ENCODE measurements around the gene TYMP.
A peak's percentile ranks its signal among the peaks of the same experiment; 100 is the strongest.

The TYMP gene, protein sequence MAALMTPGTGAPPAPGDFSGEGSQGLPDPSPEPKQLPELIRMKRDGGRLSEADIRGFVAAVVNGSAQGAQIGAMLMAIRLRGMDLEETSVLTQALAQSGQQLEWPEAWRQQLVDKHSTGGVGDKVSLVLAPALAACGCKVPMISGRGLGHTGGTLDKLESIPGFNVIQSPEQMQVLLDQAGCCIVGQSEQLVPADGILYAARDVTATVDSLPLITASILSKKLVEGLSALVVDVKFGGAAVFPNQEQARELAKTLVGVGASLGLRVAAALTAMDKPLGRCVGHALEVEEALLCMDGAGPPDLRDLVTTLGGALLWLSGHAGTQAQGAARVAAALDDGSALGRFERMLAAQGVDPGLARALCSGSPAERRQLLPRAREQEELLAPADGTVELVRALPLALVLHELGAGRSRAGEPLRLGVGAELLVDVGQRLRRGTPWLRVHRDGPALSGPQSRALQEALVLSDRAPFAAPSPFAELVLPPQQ

DNA sequence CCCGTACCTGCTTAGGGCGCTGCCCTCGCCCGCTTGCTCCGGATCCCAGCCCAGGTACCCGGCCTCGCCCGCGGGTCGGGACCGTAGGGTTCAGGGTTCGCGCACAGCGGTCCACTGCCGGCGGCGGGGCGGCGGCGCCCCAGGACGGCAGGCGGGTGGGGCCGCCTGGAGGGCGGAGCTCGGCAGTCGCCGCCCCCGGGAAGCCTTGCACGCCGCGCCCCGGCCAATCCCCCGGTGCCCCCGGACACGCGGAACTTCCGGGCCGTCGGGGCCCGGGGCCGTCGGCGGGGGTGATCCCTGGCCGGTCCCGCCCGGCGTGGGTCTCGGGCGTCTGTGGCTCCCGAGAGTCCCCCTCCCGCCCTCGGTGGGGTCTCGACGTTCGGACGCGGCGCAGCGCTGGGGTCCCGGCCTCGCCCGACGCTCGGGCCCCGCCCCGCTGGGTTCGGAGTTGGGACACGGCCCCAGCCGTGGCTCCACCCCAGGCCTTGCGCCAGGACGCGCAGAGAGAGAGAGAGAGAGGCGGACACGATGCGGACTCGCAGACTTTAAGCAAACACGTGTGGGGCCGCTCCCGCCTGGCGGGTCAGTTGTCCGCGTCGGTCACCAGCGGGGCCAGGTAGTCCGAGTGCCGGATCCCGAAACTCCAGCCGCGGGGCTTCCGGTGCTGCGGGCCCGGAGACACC is at the start of gene TYMP:
Gene TYMP (minus strand): TSS at position 116 of the 683 bp plus-strand sequence. CDS start 303 bp downstream, outside the sequence.
- DNase-seq, result peak; percentile 25

DNA sequence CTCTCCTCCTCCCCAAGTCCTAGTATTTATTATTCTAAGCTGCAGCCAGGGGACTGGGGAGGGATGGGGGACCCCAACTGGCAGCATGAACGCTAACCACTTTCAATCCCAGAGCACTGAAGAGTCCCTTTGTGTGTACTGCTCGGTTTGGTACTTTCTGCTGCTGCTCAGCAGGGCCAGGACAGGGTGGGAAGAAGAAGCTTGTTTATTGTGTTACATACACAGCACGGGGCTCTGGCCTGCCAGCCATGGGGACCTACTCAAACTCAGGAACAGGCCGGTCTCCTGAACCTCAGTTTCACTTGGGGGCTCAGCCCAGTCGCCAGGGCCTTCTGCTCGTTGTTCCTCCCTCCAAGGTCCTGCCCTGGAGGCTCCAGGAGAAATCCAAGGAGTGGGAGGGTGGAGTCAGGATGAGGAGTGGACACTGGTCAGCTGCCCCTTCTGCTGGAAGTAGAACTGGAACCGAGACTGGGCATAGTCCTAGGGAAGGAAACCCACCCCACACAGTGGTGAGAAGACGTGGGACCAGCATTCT is 49.0 kb upstream of the TYMP start:
- DNase-seq, result no peak

DNA sequence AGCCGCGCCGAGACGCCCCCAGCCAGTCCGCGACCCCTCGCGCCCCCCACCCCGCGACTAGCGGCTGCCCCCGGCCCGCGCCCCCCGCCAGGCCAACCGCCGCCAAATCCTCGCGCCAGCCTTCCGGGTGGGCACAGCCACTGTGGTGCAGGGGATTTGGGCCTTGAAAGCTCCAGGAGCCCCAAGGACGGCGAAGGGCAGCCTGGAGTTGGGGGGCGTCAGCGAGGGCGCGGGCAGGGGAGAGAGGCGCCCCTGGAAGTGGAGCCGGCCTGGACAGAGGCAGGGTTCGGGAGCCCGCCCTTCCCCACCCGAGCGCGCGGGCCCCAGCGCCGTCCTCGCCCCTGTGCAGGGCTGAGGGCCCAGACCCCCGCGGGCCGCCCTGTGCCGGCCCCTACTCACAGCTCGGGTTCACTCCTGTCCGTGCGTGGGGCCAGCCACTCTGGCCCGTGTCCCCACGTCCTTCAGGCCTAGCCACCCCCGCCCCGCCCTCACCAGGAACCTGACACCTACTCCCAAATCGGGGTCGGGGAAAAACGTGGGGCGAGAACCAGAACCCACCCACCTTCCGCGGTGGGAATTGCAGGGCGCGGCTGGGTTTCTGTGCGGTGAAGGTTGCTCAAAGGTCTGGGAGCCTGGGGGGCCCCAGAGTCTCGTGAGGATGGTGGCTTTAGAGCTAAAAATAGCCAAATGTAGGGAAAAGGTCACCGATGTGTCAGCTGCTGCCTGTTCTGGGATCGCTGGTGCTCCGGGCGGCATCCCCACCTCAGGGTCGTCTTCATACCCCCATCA is 48.4 kb upstream of the TYMP start, which contains the start of gene CPT1B:
Gene CPT1B (minus strand): TSS at position 441 of the 789 bp plus-strand sequence. CDS start 512 bp downstream, outside the sequence.
- DNase-seq, result no peak

DNA sequence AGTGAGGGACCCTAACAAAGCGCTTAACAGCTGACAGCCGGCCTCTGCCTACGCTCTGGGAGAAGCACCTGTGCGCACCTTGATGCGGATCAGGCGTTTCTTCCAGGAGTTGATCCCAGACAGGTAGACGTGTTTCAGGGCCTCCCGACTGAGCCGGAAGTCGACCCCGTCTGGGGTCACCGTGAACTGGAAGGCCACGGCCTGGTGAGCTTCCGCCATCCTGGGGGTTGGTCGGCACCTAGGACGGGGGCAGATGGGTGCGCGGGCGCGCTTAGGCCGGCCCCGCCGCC is 47.8 kb upstream of the TYMP start:
- no peak for DNase-seq

DNA sequence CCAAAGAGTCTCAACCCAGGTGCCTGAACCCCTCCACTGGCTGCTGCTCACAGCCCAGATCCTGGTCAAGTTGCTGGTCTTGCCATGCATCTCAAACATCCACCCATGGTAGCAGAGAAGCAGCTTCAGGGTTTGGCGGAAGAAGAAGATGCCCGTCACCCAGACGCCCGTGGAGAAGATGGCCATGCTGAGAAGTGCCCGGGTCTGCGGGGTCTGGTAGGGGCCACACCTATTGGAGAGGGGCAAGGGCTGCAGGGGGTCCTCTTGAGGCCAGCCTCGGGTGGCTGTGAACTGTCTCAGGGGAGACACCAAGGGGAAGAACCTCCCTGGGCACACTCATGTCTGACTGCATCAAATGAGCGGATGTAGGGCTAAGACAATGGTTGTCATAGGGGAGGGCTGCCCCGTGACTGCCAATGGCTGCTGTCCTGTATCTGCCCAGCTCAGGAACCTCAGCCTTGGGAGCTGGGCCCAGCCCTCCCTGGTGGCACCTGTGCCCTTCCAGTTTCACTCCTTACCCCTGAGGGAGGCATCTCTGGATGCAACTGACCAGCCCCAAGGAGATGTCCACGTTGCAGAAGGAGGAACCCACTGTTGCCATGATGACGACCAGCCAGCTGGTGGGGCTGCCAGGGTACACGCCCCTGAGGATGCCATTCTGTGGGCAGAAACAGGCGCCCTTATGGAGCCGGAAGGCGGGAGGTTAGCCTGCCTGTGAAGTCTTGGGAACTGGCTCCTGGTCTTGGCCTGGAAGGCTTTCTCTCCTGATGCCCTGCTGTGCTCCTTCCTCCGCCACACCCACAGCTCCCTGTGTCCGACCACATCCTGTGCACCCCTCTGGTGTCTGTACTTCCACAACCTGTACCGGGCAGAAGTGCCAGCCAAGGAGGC is 47.2 kb upstream of the TYMP start:
- no peak for DNase-seq

DNA sequence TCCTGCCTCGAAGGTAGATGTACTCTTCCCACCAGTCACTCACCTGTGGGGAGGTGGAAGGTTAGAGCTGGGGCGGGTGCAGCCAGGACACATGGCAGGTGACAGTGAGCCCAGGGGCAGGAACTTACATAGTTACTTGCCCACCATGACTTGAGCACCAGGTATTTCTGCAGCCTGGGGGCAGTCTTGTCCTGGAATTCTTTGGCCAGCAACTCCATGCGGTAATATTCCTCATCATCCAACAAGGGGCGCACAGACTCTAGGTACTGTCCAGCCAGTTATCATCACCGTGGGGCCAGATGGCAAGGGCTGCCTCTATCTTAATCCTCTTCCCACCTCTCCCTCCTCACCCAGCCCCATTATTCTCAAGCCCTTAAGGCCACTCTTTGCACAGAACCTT is 46.3 kb upstream of the TYMP start:
- peak; percentile 20 for DNase-seq

DNA sequence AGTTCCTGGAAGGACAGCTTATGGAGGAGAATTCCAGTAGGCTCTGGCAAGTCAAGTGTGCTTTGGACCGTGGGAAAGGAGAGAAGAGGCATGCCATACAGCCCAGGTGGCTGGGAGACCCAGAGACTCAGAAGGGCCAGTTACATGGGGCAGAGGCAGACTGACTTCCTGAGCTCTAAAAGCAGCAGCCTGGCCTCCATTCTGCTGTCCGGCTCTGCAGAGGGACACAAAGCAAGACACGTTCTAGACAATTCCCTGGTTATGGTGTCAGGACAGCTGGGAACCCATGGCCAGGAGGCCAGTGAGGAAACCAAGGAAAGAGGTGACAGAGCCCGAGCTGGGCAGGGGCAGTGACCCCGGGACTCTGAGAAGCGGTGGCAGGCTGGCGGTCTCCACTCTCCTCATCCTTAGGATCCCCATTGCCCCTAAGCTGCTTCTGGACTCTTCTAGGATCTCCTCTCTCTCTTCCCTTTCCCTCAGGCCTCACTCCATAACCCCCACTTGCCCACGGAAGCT is 45.7 kb upstream of the TYMP start:
- no peak for DNase-seq

DNA sequence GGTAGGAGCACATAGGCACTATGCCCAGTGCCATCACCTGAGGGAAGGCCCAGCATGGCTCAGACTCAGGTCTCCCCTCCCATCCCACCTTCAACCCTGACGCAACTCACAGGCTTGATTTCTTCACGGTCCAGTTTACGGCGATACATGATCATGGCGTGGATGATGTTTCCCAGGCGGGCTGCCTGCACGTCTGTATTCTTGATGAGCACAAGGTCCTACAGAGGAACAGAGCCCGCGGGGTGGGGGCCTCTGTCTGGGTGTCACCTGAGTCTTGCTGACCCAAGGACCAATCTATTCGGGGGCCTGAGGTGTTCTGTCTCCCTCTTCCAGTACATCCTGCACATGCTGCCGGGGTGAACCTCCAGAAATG is 44.6 kb upstream of the TYMP start:
- no peak for DNase-seq

DNA sequence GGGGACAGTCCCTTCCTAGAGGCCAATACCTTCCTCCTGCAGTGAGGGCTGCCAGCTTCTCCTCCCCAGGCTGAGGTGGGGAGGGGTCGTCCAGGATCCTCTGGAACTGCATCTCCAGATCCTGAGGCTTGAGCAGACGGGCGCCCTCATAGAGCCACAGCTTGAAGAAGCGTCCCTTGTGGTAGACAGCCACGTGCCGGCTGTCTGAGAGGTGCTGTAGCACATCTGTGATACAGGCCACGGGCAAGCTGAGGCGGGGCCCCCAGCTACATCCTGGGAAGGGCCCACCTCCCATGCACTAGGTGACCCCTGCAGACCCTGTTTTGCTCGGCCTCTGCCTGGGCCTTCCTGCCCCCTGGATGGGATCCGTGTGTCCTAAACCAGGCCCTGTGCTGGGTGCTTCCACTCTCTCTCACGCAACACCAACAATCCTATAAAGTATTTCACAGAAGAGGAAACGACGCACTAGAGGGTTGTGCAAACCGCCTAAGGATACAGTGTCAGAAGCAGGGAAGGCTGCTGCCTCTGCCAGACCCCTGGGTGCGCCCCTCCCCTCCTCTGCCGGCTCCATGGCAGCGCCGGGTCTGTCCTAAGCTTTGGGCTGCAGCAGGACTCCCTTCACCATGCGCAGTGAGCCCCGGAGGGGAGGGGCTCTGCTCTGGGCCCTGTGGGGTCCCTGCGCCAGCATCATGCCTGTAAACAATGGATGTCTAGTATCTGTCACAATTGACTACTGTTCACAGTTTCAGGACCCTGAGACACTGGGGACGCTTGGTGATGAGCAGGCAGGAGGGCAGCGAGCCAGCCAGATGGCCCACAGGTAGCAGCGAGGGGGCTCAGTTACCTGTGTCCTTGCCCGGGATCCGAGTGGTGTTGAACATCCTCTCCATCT is 43.9 kb upstream of the TYMP start:
- no peak for DNase-seq

DNA sequence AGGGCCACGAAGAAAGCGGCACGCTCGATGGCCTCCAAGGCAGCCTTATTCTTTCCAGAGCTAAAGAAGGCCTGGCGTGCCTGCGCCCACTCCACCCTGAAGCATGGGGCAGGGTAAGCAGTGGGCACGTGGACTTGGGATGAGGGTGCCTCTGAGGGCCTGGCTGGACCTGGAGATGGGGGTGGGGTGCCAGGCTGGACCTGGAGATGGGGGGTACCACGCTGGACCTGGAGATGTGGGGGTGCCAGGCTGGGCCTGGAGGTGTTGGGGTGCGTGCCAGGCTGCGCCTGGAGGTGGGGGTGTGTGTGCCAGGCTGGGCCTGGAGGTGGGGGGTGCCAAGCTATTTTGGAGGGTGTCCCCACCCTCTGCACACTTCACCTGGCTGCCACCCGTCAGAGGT is 43.2 kb upstream of the TYMP start:
- DNase-seq, result no peak

DNA sequence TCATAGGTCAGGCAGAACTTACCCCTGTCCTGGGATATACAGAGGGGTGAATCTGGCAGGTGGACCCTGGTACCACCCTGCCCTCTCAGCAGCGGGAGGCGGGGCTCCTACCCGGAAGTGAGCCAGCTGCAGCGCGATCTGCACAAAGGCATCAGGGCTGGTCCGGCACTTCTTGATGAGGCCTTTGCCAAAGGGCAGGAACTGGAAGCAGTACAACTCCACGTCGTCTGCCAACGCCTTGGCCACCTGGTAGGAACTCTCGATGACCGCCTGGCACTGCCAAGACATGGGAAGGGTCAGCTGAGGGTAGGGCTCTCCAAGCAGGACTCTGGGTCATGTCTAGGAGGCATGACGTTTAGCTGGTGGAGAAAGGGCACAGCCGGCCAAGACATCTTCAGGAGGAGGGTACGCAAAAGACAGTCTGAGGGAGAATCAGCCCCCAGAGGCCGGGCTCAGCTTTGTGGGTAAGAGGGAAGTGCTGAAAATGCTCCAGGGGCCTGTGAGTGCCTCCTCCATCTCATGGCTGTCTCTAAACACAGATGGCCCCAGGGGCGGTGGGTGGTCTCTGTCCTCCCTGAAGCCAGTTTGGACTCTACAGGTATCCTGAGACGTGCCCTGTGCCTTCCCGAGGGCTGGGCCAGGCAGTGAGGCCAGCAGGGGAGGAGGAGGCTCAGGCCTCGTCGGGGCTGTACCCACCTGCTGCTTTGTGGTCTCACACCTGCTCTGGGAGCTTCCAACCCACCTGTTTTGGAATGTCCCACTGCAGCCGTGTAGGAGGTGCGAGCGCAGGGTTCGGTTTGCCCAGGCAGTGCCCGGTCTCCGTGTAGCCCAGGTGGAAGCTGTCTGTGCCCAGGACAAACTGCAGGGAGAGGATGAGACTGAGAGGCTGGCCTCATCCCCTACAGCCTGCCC is 41.7 kb upstream of the TYMP start:
- no peak for DNase-seq

DNA sequence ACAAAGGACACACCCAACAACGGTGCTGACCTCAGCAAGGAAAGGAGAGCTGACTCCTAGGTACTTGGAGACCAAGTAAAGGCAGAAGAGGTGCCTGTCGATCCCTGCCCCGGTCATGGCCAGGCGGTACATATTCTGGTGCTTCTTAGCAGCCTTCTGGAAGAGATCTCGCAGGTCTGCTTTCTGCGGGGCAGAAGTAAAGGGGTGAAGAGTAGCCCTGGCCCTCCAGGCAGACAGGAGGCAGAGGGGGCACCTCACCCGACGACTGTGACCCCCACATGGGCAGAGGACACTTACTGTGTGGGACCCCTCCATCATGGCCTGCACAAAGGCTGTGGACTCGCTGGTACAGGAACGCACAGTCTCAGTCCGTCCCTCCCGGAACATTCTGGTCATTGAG is 41.0 kb upstream of the TYMP start:
- no peak for DNase-seq

DNA sequence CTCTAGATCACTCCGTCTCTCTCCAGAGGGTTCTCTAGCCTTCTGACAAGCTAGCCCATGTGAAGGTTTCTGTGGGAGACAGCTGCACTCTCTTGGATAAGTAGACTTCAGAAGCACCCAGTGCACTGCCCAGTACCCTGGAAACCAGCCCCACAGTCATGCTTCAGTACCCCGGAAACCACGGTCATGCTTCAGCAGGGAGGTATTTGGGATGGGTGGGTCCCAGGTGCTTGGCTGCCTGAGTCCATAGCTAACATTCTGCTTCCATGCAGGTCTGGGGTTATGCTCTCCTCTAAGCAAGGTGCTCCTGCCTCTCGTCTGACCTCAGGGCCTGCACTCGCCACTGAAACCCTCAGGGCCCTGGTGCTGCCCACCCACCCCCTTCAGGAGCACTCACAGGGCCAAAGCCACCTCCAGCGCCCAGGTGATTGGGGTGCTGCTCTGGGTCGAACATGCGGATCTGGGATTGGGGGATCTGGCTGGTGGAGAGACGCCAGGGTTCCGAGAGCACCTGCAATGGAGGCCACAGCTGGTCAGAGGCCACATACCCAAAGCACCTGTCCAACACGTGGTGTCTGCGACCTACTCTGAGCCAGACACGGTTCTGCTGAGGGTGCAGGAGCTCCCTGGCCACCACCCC is 40.2 kb upstream of the TYMP start:
- no peak for DNase-seq

DNA sequence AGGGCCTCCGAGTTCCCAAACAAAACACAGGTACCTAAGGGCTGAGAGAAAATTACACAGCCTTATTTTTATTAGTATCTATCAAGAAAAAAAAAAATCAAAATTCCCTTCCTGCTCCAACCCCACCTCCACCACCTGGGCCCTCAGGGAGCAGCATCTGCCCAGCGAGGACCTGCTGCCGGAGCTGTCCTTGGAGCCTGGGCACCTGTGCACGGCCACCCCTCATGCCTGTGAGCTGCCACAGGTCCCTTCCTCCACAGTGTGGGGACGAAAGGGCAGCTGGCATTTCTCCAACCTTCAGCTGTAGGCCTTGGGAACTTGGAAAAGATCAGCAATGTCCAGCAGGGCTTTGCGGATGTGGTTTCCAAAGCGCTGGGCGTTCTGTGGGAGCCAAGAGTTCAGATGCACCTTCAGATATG is 39.2 kb upstream of the TYMP start:
- no peak for DNase-seq

DNA sequence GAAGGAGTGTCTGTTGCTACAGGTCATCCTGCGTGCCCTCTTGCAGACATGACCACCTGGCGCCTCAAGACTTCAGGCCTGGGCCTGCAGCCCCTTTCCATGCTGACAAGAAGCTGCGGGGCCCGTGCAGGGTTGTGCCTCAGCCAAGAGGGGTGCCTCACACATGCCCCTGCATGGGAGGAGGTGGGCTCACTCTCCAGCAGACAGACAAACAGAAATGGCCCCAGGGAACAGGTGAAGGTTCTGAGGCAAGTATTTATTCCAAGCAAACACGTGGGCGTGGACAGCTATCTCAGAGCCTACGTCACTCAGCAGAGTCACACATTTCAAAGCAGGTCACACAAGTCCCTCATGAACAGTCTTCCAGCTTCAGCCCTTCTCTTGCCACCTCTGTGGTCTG is 38.8 kb upstream of the TYMP start:
- DNase-seq, result no peak

DNA sequence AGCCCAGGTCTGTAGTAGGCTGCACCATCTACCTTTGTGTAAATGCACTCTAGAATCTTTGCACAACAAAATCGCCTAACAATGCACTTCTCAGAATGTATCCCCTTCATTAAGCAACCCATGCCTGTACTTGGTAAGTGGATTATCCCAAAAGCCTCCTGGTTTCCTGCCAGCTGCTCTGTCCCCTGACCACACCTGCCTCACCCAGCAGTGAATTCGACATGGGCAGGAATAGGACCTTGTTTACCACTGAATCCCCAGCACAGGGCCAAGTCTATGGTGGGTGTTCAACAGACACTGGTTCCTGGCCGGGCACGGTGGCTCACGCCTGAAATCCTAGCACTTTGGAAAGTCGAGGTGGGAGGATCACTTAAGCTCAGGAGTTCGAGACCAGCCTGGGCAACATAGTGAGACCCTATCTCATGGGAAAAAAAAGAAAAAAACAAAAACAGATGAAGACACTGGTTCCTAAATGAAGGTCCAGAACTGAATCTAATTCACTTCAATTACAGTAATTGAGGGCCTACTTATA is 38.0 kb upstream of the TYMP start:
- DNase-seq, result no peak

DNA sequence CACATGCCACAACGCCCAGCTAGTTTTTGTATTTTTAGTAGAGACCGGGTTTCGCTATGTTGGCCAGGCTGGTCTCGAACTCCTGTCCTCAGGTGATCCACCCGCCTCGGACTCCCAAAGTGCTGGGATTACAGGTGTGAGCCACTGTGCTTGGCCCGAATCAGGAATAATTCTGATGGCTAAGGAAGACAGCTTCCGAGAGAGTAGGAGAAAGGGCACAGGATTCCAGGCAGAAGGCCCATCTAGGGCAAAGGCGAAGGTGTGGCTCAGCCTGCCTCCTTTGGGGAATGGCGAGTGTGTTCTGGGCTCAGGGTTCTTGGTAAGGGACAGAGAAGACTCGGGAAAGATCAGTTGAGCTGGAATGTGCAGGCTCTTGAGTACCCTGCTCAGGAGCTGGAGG is 34.5 kb upstream of the TYMP start:
- DNase-seq, result no peak

DNA sequence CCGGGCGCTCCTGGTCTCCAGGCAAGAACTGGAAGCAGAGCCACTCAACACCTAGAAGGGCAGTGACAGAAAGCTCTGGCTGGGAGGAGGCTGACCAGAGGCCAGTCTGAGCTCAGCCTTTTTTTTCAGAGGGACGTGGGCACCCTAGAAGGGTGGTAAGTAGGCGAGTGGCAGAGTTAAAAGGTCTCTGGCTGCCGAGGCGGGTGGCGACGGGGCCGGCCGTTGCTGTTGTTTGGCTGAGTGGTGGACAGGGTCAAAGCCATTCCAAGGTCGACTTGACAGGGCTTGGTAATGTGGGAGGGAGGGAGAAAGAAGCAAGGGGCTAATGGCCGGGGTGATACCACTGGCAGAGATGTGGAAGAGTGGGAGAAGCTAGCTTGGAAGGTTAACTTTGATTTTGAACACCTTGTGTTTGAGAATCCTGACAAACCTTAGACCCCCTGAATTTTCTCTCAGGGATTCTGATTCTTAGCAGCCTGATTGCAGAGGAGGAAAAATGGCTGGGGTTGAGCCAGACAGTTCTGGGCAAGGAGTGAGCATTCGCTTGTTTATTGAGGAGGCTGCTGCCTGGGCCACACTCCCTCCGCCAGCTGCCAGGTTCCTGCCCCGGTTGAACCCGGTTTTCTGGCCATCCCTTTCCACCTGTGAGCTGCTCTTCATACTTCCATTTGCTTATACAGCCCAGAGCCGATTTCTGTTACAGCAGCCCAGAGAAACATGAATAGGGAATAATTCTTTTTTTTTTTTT is 33.8 kb upstream of the TYMP start:
- DNase-seq, result peak; percentile 18

Data from NCI-H146 (cell line).